GM20431 (cell line): ENCODE measurements around the gene SEPTIN1.
"Not testable (repeated sequence)": the region's sequence is repeated elsewhere in the genome, so short reads cannot be mapped to it uniquely, and the experiment has no call there.

Source experiments
- in situ Hi-C: fragments of 300-500 bp; cut with MseI, MboI; formaldehyde crosslinking; loops from one replicate; pipeline ENCODE4 v1.15.0; 2020; ENCODE audit warnings: low sequenced_read_pairs; ENCODE audit not compliant: unreplicated experiment

The SEPTIN1 gene

GRCh38 chr16:30350134-30350871 lies 32.1 kb downstream of the SEPTIN1 start:
- in situ Hi-C loops: loop anchor here (25.0 kb wide), 1 partner anchor 238 kb away; the partner anchor contains the start of genes GDPD3 and MAPK3

- in situ Hi-C loops: loop anchor here (25.0 kb wide), 1 partner anchor 237 kb away; the partner anchor contains the start of genes GDPD3 and MAPK3
Measured at GRCh38 chr16:30349675-30350074, 32.7 kb downstream of the SEPTIN1 start.

DNA sequence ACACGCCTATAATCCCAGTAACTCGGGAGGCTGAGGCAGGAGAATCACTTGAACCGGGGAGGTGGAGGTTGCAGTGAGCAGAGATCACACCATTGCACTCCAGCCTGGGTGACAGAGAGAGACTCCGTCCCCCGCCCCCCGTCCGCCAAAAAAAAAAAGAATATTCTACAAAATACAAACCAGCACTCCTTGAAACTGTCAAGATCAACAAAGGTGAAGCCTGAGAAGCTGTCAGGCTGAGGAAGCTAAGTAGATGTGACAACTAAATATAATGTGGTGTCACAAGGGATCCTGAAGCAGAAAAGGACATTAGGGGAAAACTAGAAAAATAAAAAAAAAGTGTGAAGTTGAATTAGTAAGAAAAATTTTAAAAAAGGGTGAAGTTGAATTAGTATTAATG lies 33.4 kb downstream of the SEPTIN1 start:
- in situ Hi-C loops: no loop called here

DNA sequence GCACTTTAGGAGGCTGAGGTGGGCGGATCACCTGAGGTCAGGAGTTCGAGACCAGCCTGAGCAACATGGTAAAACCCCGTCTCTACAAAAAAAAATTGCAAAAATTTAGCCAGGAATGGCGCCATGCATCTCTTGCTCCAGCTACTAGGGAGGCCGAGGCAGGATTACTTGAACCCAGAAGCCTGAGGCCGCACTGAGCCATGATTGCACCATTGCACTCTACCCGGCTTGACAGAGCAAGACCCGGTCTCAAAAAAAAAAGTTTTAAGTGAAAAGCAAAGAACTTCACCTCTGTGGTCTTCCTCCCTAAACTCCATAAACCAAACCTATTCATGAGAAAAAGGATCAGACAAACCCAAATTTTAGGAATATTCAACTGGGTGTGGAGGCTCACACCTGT lies 34.2 kb downstream of the SEPTIN1 start:
- in situ Hi-C loops: no loop called here

DNA sequence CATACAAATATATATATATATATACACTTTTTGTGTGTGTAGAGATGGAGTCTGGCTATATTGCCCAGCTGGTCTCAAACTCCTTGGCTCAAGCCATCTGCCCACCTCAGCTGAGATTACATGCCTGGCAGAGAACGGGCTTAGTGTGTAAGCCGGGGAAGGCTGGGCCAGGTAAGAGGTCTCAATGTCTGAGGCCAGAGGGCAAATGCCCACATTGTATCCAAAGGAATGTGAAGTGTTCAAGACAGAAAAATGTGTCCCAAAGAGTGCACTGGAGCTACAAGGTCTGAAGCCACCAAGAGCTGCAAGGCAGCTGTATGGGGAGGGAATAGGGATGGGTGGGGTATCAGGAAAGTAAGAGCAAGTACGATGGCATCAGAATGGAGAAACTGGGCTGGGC lies 36.1 kb downstream of the SEPTIN1 start:
- in situ Hi-C loops: no loop called here

GRCh38 chr16:30343491-30343820 lies 38.9 kb downstream of the SEPTIN1 start:
- in situ Hi-C loops: not testable (repeated sequence)

- in situ Hi-C loops: no loop called here
Measured at GRCh38 chr16:30342751-30343490, 39.4 kb downstream of the SEPTIN1 start.

DNA sequence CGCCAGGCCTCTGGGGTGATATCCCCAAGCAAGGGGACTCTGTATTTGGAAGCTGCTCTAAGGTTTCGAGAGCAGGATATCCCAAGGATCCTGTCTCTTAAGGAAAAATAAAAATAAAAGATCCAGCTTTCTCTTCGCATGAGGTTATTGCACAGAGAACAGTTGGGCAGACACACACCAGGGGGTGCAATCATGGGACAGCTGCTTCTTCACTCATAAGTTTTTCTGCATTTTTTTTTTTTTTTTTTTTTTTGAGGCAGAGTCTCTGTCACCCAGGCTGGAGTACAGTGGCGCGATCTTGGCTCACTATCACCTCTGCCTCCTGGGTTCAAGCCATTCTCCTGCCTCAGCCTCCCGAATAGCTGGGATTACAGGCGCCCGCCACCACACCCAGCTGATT lies 40.4 kb downstream of the SEPTIN1 start:
- in situ Hi-C loops: not testable (repeated sequence)

- in situ Hi-C loops: no loop called here
Measured at GRCh38 chr16:30340621-30341020, 41.7 kb downstream of the SEPTIN1 start.

GRCh38 chr16:30338715-30339114 lies 43.6 kb downstream of the SEPTIN1 start:
- in situ Hi-C loops: not testable (repeated sequence)

DNA sequence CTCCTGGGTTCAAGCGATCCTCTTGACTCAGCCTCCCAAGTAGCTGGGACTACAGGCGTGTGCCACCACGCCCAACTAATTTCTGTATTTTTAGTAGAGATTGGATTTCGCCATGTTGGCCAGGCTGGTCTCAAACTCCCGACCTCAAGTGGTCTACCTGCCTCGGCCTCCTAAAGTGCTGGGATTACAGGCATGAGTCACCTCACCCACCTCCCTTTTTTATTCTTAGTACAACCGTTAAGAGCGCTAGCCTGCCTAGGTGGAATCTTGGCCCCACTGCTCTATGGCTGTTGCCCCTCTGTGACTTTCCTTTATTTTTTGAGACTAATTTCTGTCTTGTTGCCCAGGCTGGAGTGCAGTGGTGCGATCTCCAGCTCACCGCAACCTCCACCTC lies 44.4 kb downstream of the SEPTIN1 start:
- in situ Hi-C loops: not testable (repeated sequence)

DNA sequence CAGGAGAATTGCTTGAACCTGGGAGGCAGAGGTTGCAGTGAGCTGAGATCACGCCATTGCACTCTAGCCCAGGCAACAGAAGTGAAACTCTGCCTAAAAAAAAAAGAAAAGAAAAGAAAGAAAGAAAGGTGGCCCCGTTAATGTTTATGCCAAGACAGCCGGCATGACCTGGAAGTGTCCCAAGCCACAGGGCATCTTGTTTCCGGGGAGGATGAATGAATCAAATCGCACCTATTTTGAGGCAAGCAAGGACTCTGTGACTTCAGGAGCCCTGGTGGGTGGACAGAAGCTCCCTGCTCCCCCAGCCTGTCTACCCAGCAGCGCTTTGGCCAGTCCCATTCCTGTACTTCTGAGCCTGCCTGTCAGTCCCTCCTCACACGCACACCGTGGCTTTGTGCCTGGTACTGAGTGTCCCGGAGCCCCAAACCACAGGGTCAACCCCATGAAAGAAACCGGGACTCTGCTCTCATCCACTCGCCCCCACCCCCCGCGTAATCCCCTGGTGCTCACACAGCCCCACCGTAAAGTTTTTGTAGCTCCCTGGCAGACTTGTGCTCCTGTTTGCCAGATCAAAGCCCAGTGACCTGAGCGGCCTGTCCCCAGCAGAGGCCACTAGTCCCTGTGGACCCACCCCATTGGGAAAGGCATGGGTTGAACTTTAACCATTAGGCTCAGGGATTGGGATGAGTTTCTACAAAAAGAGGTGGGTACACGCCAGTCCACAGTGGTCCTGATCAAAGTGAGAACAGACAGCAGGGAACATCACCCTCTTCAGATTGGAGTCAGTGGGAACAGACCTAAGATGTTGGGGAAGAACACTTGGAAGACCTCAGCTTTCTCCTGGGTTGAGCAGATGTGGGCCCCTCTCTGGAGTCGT lies 46.5 kb downstream of the SEPTIN1 start:
- in situ Hi-C loops: no loop called here

GRCh38 chr16:30335028-30335597 lies 47.2 kb downstream of the SEPTIN1 start:
- in situ Hi-C loops: not testable (repeated sequence)

GRCh38 chr16:30334473-30334989 lies 47.8 kb downstream of the SEPTIN1 start:
- in situ Hi-C loops: not testable (repeated sequence)
